ENCODE results near the gene VSIG10.

Gene VSIG10

DNA sequence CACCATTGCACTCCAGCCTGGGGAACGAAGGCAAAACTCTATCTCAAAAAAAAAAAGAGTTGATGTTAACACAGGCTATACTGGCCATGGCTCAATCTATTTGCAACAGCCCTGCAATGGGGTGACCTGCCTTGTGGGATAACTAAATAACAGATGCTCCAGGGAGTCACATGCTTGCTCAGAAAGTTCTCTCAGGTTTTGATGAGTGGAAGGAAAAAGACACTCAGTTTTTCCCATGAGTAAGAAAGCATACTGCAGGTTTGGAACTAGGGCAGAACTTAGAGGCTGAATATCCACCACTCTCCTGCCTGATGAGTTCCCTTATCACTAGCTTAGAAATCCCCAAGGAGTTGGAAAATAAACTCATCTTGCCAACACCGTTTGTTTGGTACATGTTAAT lies 59.7 kb downstream of the VSIG10 start:
- H3K27me3 Mint-ChIP-seq, result no peaks in the 10 kb centered on the region
- H3K9me3 Mint-ChIP-seq, result no peaks in the 10 kb centered on the region

GRCh38 chr12:118042091-118042490 lies 61.7 kb downstream of the VSIG10 start:
- DNase-seq, result no peak
- Mint-ChIP-seq H3K9me3 (no peaks in the 10 kb centered on the region), H3K4me3 (no peak overlapping the region), H3K27me3 (no peaks in the 10 kb centered on the region), H3K27ac (no peak overlapping the region), H3K36me3 (peaks cover 51 to 70% of the 10 kb centered on the region in 2 donors), H3K4me1 (peaks cover 5 to 12% of the 10 kb centered on the region in 2 donors)
- ATAC-seq (replicated peaks), result peak in 1 of 2 donors; percentile 48

More for the DNA sequence above, 59.7 kb downstream of the VSIG10 start:
- Mint-ChIP-seq H3K27ac (no peak overlapping the region), H3K4me3 (no peak overlapping the region), H3K4me1 (peaks cover 3 to 16% of the 10 kb centered on the region in 2 donors), H3K36me3 (peaks cover 50 to 60% of the 10 kb centered on the region in 2 donors)
- ATAC-seq (replicated peaks) (peak in 1 of 2 donors; percentile 53), DNase-seq (no peak)

DNA sequence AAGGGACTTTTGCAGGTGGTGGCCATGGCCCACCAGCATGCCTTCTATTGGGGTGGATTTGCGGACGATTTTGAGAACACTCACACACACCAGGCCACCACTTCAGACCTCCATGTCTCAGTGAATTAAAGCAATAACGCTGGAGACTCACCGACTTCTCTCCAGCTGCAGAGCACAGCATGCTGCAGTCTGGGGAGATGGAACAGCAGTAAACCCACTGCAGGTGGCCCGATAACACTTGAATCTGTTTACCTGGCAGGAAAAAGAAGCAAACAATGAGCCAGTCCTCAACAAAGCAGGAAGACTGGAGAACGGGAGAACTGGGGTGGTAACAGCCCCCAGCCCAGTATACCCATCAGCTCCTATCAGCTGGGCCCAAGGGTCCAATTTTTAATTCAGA lies 65.7 kb downstream of the VSIG10 start:
- peak overlapping the region; percentile 56 for H3K27ac Mint-ChIP-seq
- H3K9me3 Mint-ChIP-seq, result no peaks in the 10 kb centered on the region
- H3K27me3 Mint-ChIP-seq, result no peaks in the 10 kb centered on the region
- no peak for ATAC-seq (replicated peaks)
- H3K4me1 Mint-ChIP-seq, result peaks cover 27 to 38% of the 10 kb centered on the region in 2 donors
- H3K36me3 Mint-ChIP-seq, result peaks cover 74 to 85% of the 10 kb centered on the region in 2 donors
- no peak overlapping the region for H3K4me3 Mint-ChIP-seq
- no peak for DNase-seq

DNA sequence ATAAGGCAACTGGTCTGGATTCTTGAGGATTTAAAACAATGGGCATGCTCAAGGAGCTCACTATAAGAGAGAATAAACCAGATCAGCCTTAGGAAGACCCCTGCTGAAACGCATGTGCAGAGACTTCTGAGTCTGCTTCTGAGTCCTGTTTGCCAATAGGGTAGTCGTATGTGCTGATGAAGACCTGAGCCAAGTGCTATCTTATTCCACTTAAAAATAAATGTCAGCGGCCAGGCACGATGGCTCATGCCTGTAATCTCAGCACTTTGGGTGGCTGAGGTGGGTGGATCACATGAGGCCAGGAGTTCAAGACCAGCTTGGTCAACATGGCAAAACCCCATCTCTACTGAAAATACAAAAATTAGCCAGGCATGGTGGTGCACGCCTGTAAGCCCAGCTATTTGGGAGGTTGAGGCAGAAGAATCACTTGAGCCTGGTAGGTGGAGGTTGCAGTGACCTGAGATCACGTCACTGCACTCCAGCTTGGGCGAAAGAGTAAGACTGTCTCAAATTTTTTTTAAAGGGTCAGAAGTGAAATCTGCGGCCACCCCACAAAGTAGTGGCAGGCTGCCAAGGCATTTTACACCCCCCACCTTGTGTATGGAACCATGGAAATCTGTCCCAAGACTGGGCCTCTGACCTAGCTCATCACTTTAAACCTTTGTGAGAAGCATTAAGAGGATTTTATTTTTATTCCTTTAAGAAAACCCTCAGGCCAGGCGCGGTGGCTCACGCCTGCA lies 67.0 kb downstream of the VSIG10 start:
- H3K4me3 Mint-ChIP-seq, result no peak overlapping the region
- H3K27me3 Mint-ChIP-seq, result no peaks in the 10 kb centered on the region
- peaks cover 63 to 75% of the 10 kb centered on the region in 2 donors for H3K36me3 Mint-ChIP-seq
- ATAC-seq (replicated peaks) (no peak), DNase-seq (no peak)
- H3K9me3 Mint-ChIP-seq, result no peaks in the 10 kb centered on the region
- peaks cover 27 to 38% of the 10 kb centered on the region in 2 donors for H3K4me1 Mint-ChIP-seq
- H3K27ac Mint-ChIP-seq, result peak overlapping the region; percentile 89

DNA sequence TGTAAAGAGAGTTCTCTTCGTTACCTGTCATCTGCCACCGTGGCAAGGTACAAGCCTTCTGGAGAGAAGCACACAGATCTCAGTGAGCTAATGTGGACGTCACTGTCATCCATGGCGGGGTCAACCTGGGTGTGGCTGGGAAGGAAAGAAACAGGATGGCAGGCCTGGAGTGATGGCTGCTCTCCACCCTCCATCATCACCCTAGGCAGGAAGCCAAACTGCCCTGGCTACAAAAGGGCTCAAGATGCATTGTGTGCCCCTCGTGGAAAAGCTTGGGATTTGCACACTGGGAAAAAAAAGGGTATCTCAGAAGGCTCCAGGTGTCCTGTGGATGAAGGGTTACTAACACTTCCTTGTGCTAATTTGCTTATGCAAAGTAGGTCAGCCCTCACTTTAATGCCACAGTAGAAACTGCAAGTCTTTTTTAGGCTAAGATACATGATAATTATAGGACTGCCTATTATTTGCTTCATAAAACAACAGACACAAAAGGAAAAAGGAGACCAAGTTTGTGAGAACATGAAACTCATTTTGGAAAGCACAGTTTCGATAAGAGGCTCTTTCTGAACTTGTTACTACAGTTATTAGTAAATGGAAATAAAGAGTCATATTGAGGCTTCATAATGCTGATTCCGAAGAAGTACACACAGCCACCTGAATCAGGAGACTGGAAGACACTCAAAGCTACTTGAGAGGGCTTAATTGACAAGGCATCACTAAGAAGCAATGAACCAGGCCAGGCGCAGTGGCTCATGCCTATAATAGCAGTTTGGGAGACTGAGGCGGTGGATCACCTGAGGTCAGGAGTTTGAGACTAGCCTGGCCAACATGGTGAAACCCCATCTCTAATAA lies 68.4 kb downstream of the VSIG10 start:
- Mint-ChIP-seq H3K27me3 (no peaks in the 10 kb centered on the region), H3K9me3 (no peaks in the 10 kb centered on the region), H3K27ac (peak overlapping the region; percentile 89), H3K4me1 (peaks cover 27 to 31% of the 10 kb centered on the region in 2 donors), H3K4me3 (peak overlapping the region; percentile 22 to 36), H3K36me3 (peaks cover 54 to 66% of the 10 kb centered on the region in 2 donors)
- peak; percentile 30 for DNase-seq
- ATAC-seq (replicated peaks), result peak; percentile 91 to 93

GRCh38 chr12:118034429-118035189 lies 69.2 kb downstream of the VSIG10 start:
- Mint-ChIP-seq H3K4me1 (peaks cover 27 to 34% of the 10 kb centered on the region in 2 donors), H3K4me3 (peak overlapping the region; percentile 22 to 36), H3K27me3 (no peaks in the 10 kb centered on the region), H3K36me3 (peaks cover 54 to 64% of the 10 kb centered on the region in 2 donors), H3K27ac (peak overlapping the region; percentile 89), H3K9me3 (no peaks in the 10 kb centered on the region)
- ATAC-seq (replicated peaks) (no peak), DNase-seq (no peak)

DNA sequence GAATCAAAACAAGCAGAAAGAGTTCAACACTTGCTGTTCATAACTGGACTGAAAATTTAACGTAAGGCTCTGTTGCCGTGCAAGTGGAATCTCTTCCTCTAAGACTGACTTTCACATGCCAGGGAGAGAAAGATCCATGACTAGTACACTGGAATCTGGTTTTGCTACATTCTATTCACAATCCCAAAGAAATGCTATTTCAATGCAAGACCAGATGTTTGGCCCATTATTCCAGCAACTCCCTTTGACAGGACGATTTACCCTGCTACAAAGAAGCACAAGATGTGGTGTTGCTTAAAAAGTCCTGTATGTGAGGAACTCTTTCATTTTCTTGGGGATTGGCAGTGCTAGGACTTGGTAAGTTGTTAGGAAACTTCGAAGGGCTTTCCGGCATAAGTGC lies 69.9 kb downstream of the VSIG10 start:
- Mint-ChIP-seq H3K27ac (peak overlapping the region; percentile 44), H3K4me1 (peaks cover 27 to 36% of the 10 kb centered on the region in 2 donors), H3K9me3 (no peaks in the 10 kb centered on the region), H3K4me3 (no peak overlapping the region), H3K27me3 (no peaks in the 10 kb centered on the region), H3K36me3 (peaks cover 53 to 62% of the 10 kb centered on the region in 2 donors)
- ATAC-seq (replicated peaks) (no peak), DNase-seq (no peak)

DNA sequence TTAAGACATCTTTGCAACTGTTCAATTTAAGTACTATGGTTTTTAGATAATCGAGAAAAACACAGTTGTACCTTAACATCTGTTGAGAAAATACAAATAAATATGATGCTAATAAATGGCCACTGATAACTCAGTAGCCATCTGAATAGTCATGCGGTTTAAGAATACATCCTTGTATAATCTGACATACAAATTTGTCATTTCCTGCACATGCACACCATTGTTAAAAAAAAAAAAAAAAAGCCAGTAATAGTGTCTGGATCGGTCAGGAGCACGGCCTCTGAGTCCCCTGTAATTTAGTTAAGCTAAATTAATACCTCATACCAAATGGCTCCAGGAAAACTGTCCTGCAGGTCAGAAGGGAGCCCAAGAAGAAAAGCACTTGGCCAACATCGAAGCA lies 70.5 kb downstream of the VSIG10 start:
- peaks cover 57 to 61% of the 10 kb centered on the region in 2 donors for H3K36me3 Mint-ChIP-seq
- no peak overlapping the region for H3K4me3 Mint-ChIP-seq
- peak overlapping the region; percentile 42 for H3K27ac Mint-ChIP-seq
- ATAC-seq (replicated peaks) (no peak), DNase-seq (no peak)
- H3K27me3 Mint-ChIP-seq, result no peaks in the 10 kb centered on the region
- H3K9me3 Mint-ChIP-seq, result no peaks in the 10 kb centered on the region
- peaks cover 27 to 36% of the 10 kb centered on the region in 2 donors for H3K4me1 Mint-ChIP-seq

GRCh38 chr12:118032188-118032587 lies 71.6 kb downstream of the VSIG10 start:
- H3K36me3 Mint-ChIP-seq, result peaks cover 61% of the 10 kb centered on the region in 2 donors
- DNase-seq, result no peak
- ATAC-seq (replicated peaks), result no peak
- no peaks in the 10 kb centered on the region for H3K27me3 Mint-ChIP-seq
- no peaks in the 10 kb centered on the region for H3K9me3 Mint-ChIP-seq
- no peak overlapping the region for H3K4me3 Mint-ChIP-seq
- H3K27ac Mint-ChIP-seq, result peak overlapping the region; percentile 62
- peaks cover 24 to 36% of the 10 kb centered on the region in 2 donors for H3K4me1 Mint-ChIP-seq

GRCh38 chr12:118029166-118029565 lies 74.6 kb downstream of the VSIG10 start:
- ATAC-seq (replicated peaks) (peak in 1 of 2 donors; percentile 10), DNase-seq (no peak)
- H3K27me3 Mint-ChIP-seq, result no peaks in the 10 kb centered on the region
- H3K27ac Mint-ChIP-seq, result peak overlapping the region; percentile 4
- peaks cover 44 to 53% of the 10 kb centered on the region in 2 donors for H3K36me3 Mint-ChIP-seq
- no peaks in the 10 kb centered on the region for H3K9me3 Mint-ChIP-seq
- H3K4me3 Mint-ChIP-seq, result no peak overlapping the region
- H3K4me1 Mint-ChIP-seq, result peaks cover 4 to 7% of the 10 kb centered on the region in 2 donors

DNA sequence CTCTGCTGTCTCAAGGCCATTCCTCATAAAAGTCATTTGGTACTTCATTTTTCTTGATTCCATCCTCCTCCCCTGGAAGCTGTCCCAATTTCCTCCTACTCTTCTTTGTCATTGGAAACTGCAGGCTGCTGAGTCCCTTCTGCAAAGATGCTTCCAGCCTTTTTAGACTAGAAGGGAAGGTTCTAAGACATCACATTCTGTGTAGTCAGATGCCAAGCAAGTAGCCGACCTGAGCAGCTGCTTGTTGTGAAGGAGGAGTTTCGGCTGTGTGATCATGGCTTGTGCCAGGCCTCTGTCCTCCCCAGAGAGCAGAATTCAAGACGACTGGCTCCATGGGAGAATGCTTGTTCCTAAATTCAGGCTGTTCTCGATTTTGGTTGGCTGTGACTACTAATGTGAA lies 78.6 kb downstream of the VSIG10 start:
- H3K27ac Mint-ChIP-seq, result no peak overlapping the region

GRCh38 chr12:118023301-118023860 lies 80.4 kb downstream of the VSIG10 start:
- H3K4me1 Mint-ChIP-seq, result peaks cover 3 to 8% of the 10 kb centered on the region in 2 donors
- no peaks in the 10 kb centered on the region for H3K9me3 Mint-ChIP-seq
- peaks cover 49 to 67% of the 10 kb centered on the region in 2 donors for H3K36me3 Mint-ChIP-seq
- H3K27me3 Mint-ChIP-seq, result no peaks in the 10 kb centered on the region
- DNase-seq (no peak), ATAC-seq (replicated peaks) (no peak)
- H3K27ac Mint-ChIP-seq, result no peak overlapping the region
- H3K4me3 Mint-ChIP-seq, result no peak overlapping the region

More for the DNA sequence above, 78.6 kb downstream of the VSIG10 start:
- Mint-ChIP-seq H3K9me3 (no peaks in the 10 kb centered on the region), H3K36me3 (peaks cover 57 to 72% of the 10 kb centered on the region in 2 donors), H3K4me3 (no peak overlapping the region), H3K4me1 (peaks cover 3 to 5% of the 10 kb centered on the region in 2 donors), H3K27me3 (no peaks in the 10 kb centered on the region)
- DNase-seq (no peak), ATAC-seq (replicated peaks) (no peak)

- Mint-ChIP-seq H3K36me3 (peaks cover 48 to 67% of the 10 kb centered on the region in 2 donors), H3K27ac (no peak overlapping the region), H3K9me3 (no peaks in the 10 kb centered on the region), H3K4me1 (peaks cover 7 to 13% of the 10 kb centered on the region in 2 donors), H3K4me3 (no peak overlapping the region), H3K27me3 (no peaks in the 10 kb centered on the region)
- DNase-seq, result no peak
- peak in 1 of 2 donors; percentile 66 for ATAC-seq (replicated peaks)
Measured at GRCh38 chr12:118022728-118023109, 81.1 kb downstream of the VSIG10 start.
